Esophagus squamous epithelium (tissue), 5 donors: ENCODE data around the gene CHIT1. TPM values are rescaled to one million over a fixed set of nuclear protein-coding genes. Genes with fewer than 3 reads are reported as not detected.

Experiments used
- DNase-seq: peaks from one replicate; lab custom pipeline; 2025; lab: John Stamatoyannopoulos, UW
- H3K27ac ChIP-seq, 4 donors: fragments of 200-600 bp; sonication (generic); one replicate each; pipeline ENCODE4 v1.5.1; 2016 to 2019; ENCODE audit warnings: mild to moderate bottlenecking in 1 of 4
- H3K27me3 ChIP-seq, 4 donors: fragments of 200-600 bp; sonication (generic); 1 replicate in 3 of 4; 2 replicates in 1 of 4; pipeline versions ENCODE4 v1.5.1 to v1.6.0; 2017 to 2021; ENCODE audit warnings: antibody characterized with exemption in 1 of 4
- H3K36me3 ChIP-seq, 3 donors: fragments of 200-600 bp; sonication (generic); one replicate each; pipeline ENCODE4 v1.5.1; 2016 to 2019
- H3K4me1 ChIP-seq, 3 donors: fragments of 200-600 bp; sonication (generic); one replicate each; pipeline ENCODE4 v1.5.1; 2017 to 2019
- H3K4me3 ChIP-seq, 4 donors: fragments of 200-600 bp; sonication (generic); 1 replicate in 3 of 4; 2 replicates in 1 of 4; pipeline ENCODE4 v1.5.1; 2016 to 2019; ENCODE audit warnings: mild to moderate bottlenecking in 2 of 4, moderate library complexity in 1 of 4
- H3K9me3 ChIP-seq, 3 donors: fragments of 200-600 bp; sonication (generic); one replicate each; pipeline ENCODE4 v1.5.1; 2016 to 2019
- CTCF ChIP-seq, 6 experiments: fragments of 450-650 bp in 4 of 6; fragments of 200-600 bp in 2 of 6; sonication (generic) in 2 of 6; IDR thresholded peaks; one replicate each; pipeline ENCODE4 v1.5.1; 2016 to 2019; ENCODE audit warnings: antibody characterized with exemption in 6 of 6, mild to moderate bottlenecking in 4 of 6, moderate library complexity in 4 of 6
- POLR2A ChIP-seq, 4 donors: fragments of 450-650 bp; IDR thresholded peaks; one replicate each; pipeline ENCODE4 v1.6.1; 2017; ENCODE audit warnings: antibody characterized with exemption in 4 of 4, mild to moderate bottlenecking in 4 of 4, moderate library complexity in 3 of 4
- WGBS, 2 donors: methylation state at CpG; one replicate each; pipeline ENCODE4 v1.1.5; 2018; 5-methylcytosine and 5-hydroxymethylcytosine counted together
- intact Hi-C: fragments of 100-400 bp; cut with DNase I; formaldehyde crosslinking; loops from one replicate; pipeline ENCODE4 v1.15.0; 2022
- total RNA-seq, 4 donors: library from RNA; depleted of rRNA; stranded (reverse); fragments of >200 nt; gene quantifications; one replicate each; pipeline ENCODE4 v1.1.0, GENCODE V29; 2016
- donor health status: DM: yes; HTN: yes; CAD: no.

The CHIT1 gene
- total RNA-seq, 4 donors from 2014 or later, result 1.00 TPM; not detected in 3

GRCh38 chr1:203173566-203173965, 55.9 kb downstream of the CHIT1 start:
- no peak overlapping the region for H3K4me3 ChIP-seq
- intact Hi-C loops, result no loop called here
- H3K27ac ChIP-seq, result no peak overlapping the region
- DNase-seq, result no peak
- peaks cover 0 to 34% (median 6%) of the 10 kb centered on the region in 3 donors for H3K4me1 ChIP-seq
- no peaks in the 10 kb centered on the region for H3K36me3 ChIP-seq
- WGBS, 2 donors, result 76 to 93% methylated on average over 3 to 5 of the region's 5 CpGs
- no peak for TF ChIP-seq POLR2A (IDR thresholded peaks at IDR 0.05)
- TF ChIP-seq CTCF (IDR thresholded peaks at IDR 0.05), result no peak
- peaks cover 0 to 16% (median 0%) of the 10 kb centered on the region in 4 donors for H3K27me3 ChIP-seq
- H3K9me3 ChIP-seq, result no peaks in the 10 kb centered on the region

GRCh38 chr1:203173011-203173555, 56.4 kb downstream of the CHIT1 start:
- TF ChIP-seq POLR2A (IDR thresholded peaks at IDR 0.05), result no peak
- no peak for TF ChIP-seq CTCF (IDR thresholded peaks at IDR 0.05)
- Histone ChIP-seq H3K27me3 (peaks cover 0 to 16% (median 0%) of the 10 kb centered on the region in 4 donors), H3K36me3 (no peaks in the 10 kb centered on the region), H3K9me3 (no peaks in the 10 kb centered on the region), H3K4me1 (peaks cover 0 to 34% (median 6%) of the 10 kb centered on the region in 3 donors), H3K4me3 (no peak overlapping the region), H3K27ac (no peak overlapping the region)
- no peak for DNase-seq
- 83% methylated on average over 1 of the region's 2 CpGs; no CpG with 5 or more reads in 1 of the 2 donors for WGBS, 2 donors
- intact Hi-C loops, result no loop called here

DNA sequence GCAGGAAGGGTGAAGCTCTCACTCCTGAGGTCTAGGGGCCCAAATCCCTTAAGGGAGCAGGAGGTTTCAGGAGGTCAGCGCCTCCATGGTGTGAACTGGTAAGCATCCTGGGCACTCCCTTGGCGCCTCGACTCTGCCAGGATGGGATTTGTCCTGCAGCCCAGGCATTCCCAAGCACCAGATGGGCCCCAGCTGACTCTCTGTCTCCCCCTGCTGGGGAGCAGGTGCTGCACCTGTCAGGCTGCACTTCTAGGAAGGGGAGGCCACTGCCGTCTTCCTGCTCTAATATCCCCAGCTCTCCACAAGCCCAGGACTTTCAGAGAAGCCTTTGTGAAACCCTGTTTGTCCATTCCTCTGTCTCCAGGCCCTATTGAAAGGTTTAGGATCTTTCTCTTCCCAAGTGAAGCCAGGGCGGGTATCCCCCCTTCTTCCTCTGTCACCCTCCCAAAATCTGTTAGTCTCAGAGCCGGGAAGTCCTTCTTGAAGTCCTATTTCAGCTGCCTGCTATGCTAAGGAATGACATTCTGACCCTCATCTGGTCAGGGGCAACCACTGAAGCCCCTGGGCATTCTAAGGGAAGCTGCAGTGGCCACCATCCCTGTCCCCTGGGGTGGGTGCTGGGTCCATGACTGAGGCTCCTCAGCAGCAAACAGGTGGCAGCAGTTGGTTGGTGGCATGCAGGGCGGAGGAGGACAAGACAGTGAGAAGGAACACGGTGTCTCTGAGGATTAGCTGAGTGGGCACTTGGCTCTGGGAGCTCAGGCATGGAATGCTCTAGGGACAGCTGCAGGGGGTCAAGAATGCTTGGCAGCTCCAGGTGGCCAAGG, 57.1 kb downstream of the CHIT1 start:
- TF ChIP-seq CTCF (IDR thresholded peaks at IDR 0.05) (peak in 5 of 6 experiments; percentile 65 to 90 (median 74)), POLR2A (IDR thresholded peaks at IDR 0.05) (no peak)
- Histone ChIP-seq H3K4me1 (peaks cover 0 to 29% (median 2%) of the 10 kb centered on the region in 3 donors), H3K4me3 (no peak overlapping the region), H3K27me3 (peaks cover 0 to 19% (median 0%) of the 10 kb centered on the region in 4 donors), H3K27ac (no peak overlapping the region), H3K36me3 (no peaks in the 10 kb centered on the region), H3K9me3 (no peaks in the 10 kb centered on the region)
- 36 to 74% methylated on average over 3 of the region's 8 CpGs for WGBS, 2 donors
- no peak for DNase-seq
- intact Hi-C loops, result no loop called here

- no peak for TF ChIP-seq CTCF (IDR thresholded peaks at IDR 0.05)
- TF ChIP-seq POLR2A (IDR thresholded peaks at IDR 0.05), result no peak
- no peak for DNase-seq
- Histone ChIP-seq H3K27me3 (peaks cover 0 to 25% (median 0%) of the 10 kb centered on the region in 4 donors), H3K4me3 (no peak overlapping the region), H3K36me3 (no peaks in the 10 kb centered on the region), H3K9me3 (no peaks in the 10 kb centered on the region), H3K4me1 (peaks cover 0 to 21% (median 0%) of the 10 kb centered on the region in 3 donors), H3K27ac (no peak overlapping the region)
- intact Hi-C loops, result no loop called here
- 93% methylated on average over 3 of the region's 22 CpGs; no CpG with 5 or more reads in 1 of the 2 donors for WGBS, 2 donors
Measured at GRCh38 chr1:203171341-203172183, 57.9 kb downstream of the CHIT1 start.
